Stimulated activated CD4-positive, alpha-beta T cell treated with anti-CD3 and anti-CD28 coated beads, Interleukin-12 subunit alpha, Interleukin-12 subunit beta, amount 100 ng/mL, for 4 hours (primary cell): ENCODE data around the gene STOX2.
"Not testable (repeated sequence)": the region's sequence is repeated elsewhere in the genome, so short reads cannot be mapped to it uniquely, and the experiment has no call there.

Source experiments
- DNase-seq: peaks from one replicate; pipeline ENCODE4 v3.0.0-alpha.2; 2020

Gene STOX2

DNA sequence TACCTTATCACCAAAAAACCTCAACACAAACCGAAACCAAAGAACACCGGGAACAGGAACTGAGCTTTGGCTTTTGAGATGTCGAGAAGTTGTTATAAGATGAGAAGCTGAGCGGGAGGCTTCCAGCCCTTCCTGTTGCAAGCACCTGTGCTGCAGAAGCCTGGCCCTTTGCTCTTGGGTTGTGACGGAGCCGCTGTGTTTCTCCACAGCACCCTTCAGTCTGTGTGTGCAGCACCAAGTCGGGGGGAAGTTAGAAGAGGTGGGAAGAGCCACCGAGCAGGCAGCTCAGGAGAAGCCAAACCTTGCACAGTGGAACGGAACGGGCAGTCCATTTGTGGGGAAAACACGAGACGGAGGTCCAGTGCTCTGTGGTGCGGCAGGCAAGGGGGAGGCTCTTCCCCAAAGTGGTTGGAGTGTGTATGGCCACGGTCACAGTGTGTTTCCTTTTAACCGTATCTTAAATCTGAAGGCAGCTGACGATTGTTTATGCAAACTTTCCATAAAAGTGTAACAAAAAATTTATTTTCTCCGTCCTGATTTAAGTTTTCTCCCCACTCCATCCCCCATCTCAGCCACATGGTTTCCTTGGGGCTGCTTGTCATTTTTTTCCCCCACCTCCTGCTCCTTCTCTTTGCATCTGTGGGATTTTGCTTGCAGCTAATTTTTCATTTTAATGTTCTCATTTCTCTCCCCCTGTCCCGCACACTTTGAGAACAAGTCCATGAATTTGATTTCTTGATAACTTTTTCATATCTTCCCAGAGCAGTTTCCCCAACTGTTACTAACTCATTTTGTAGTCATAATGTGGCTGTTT is 123.7 kb downstream of the STOX2 start:
- no peak for DNase-seq

- DNase-seq = no peak
These were observed 124.9 kb downstream of the STOX2 start for GRCh38 chr4:184030036-184030435.

GRCh38 chr4:184030764-184031163 is 125.7 kb downstream of the STOX2 start:
- DNase-seq = no peak

DNA sequence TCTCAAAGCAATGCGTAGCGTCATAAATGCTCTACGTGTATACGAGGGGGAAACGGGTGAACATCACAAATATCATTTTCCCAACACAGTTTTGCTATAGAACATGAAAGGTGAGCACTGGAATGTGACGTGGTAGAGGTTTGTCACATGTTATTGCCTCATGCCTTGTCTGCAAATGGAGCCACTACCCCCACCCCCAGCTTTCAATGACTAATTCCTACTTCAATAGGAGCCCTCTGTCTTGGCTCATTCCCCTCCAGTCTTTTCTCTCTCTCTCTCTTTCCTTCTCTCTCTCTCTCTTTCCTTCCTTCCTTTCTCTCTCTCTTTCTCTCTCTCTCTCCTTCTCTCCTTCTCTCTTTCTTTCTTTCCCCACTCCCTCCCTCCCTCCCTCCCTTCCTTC is 127.0 kb downstream of the STOX2 start:
- DNase-seq = no peak

DNA sequence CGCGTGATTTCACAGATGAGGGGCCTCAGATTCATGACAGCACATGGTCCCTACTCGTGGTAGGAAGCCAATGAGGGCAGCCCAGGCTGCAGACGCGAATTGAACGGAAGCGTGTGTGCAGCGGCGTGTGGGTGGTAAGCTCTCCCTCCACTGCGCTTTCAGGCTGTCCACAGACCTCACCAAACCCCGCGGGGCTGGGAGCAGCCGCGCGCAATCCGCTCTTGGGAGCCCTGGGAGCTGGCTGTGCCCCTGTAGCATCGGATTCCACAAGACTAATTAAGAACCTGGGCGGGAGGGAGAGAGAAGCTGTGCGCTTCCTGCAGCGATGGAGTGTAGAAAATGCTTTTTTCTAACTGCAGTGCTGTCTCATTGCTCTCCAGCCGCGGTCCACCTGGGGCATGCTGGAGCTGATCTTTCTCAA is 134.9 kb downstream of the STOX2 start:
- no peak for DNase-seq

DNA sequence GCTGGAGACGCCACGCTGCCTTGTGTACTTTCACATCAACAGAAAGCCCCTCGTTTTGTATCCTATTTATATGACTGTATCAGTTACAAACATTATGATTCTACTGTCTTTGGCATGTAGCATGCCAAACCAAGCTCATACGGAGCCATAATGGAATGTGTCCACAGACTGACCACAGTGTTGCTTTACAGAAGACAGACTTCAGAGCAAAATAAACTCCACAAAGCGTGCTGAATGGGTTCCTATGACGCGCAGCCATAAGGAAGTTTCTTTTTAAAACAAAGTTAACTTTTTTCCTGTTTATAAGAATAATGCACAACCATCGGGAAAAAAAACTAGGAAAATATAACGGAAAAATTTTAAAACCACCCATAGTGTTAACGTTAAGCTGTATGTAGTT is 136.0 kb downstream of the STOX2 start:
- DNase-seq = no peak

- no peak for DNase-seq
These were observed 141.0 kb downstream of the STOX2 start for GRCh38 chr4:184046148-184046547.

DNA sequence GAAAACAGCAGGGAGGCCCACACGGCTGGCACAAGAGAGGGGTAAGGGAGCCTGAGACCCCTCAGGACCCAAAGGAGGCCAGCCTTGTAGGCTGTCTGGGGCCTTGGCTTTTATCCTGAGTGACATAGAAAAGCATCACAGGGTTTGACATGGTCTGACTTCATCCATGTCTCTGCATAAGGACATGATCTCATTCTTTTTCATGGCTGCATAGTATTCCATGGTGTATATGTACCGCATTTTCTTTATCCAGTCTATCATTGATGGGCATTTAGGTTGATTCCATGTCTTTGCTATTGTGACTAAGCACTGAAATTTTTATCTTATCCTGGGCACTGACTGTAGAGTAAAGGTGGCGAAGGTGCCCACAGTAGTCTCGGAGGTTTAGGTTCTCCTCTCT is 146.2 kb downstream of the STOX2 start:
- DNase-seq = not testable (repeated sequence)

GRCh38 chr4:184052616-184053015 is 147.5 kb downstream of the STOX2 start:
- DNase-seq = no peak

GRCh38 chr4:184053434-184053833 is 148.3 kb downstream of the STOX2 start:
- no peak for DNase-seq

- no peak for DNase-seq
These were observed 151.8 kb downstream of the STOX2 start for GRCh38 chr4:184056877-184057276.

DNA sequence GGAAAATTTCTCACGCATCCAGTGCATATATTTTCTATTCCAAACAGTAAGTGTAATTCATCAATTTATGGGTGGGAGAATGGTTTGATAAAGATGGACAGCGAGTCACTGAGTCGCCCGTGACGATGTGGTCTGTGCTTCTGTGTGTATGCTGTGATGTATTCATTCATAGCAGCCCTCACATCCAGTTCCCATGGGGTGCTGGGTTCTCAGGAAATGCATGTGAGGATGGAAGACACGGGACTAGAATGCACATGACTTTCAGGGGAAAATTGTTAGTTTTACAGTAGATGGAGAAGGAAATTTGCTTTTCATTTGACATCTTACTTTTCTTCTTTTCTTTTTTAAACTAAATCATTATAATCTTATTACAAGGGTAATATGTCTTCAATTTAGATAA is 152.9 kb downstream of the STOX2 start:
- DNase-seq = no peak

GRCh38 chr4:184059099-184059498 is 154.0 kb downstream of the STOX2 start:
- no peak for DNase-seq

DNA sequence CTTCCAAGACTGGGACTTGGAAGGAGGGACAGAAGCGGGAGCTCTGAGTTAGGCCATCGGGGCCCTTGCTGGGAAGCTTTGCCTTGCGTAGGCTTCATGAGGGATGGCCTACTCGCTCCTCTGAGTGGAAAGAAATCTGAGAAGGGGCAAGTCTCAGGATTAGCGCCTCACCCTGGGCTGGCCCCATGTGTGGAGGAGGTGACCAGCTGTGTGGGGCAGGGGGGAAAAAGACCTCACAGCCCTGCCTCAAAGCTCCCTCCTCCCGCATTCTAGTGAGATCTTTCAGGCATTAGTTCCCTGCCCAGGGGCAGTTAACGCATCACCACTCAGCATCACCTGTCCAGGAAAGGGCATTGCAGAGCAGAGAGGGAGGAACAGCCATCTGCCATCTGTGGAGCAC is 156.5 kb downstream of the STOX2 start:
- no peak for DNase-seq

GRCh38 chr4:184062769-184063168 is 157.7 kb downstream of the STOX2 start:
- DNase-seq = no peak

DNA sequence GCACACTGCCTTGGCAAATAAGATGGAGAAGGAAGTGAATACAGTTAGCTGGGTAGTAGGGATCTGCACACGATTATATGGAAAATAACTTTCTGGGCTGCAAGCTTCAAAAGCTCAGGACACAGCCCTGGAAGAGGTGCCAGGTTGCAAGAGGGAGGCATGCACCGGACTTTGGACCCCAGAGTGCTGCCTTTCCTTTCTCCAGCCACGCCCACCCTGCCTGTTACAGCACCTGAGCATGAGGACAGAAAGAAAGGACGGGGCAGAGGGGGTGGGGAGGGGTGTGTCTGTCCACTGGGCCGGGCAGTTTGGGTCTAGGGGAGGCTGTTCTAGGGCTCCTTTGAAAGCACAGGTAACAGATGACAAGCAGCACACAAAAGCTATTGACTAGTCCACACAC is 159.8 kb downstream of the STOX2 start:
- DNase-seq = no peak

DNA sequence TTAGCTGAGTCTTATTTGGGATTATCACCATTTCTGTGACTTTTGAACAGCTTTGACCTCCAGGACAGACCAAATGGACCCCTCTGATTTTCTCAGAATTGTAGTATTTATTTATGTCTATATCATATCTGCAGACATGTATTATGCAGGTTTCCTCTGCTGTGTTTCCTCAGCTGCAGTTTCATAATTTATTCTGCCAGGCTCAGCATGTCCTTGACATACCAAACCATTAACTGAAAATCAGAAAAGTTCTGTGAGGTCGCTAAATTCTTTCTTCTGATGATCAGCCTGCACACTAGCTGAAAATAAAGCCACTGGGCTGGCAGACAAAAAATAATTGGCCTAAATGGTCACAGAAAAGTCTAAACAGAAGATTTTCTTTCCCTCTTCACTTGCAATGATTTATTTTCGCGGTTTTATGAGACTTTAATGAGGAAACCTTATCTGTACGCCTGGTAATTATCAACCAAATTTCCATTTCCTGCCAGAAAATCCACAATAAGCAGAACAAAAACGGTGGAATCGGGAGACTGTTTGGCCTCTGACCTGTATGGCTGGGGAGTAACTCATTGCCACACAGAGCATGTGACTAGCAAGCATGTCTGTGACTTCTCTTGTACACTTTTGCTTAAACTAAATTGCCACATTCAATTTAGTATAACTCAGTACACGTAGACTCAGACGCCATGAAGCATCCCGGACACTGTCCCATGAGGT is 161.6 kb downstream of the STOX2 start:
- DNase-seq = no peak

DNA sequence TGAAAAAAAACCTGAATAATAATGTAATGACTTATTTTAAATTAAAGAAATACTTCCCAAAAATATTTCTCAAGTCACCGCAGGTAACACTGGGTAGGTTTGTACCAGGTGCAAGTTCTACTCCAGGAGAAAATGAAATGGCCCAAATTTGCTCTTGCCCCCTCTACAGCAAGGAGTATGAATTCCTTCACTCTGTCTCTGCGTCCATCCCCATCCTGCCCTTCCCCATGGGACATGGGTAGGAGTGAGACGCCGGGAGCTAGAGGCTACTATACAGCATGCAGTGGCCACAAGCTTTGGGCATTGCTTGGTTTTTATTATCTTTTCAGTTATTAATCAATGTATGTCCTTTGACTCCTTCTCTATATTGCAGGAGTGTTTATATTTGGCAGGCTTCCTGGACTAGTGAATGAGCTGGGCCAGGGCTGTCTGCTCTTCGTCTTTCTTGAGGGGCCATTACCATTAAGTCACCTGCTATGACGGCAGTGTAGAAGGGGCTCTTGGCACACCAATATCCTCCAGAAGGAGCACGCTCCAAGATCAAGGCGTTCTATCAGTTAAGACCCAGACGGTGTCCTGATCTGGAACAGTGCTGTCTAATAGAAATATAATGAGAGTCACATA is 162.9 kb downstream of the STOX2 start:
- DNase-seq = no peak
